Heart left ventricle (tissue), 16 donors: ENCODE data around the gene ARHGAP26. TPM values are rescaled to one million over a fixed set of nuclear protein-coding genes. Genes with fewer than 3 reads are reported as not detected.
A peak's percentile ranks its signal among the peaks of the same experiment; 100 is the strongest.

Source experiments
- ATAC-seq, 4 donors: fragments of 200-7000 bp; cut with Tn5 transposase; one replicate each; pipeline ENCODE4 v1.9.1; 2020 to 2022; ENCODE audit warnings: moderate library complexity in 4 of 4, mild to moderate bottlenecking in 3 of 4, moderate number of reproducible peaks in 1 of 4
- DNase-seq, 5 donors: peaks; one replicate each; pipeline ENCODE4 v3.0.0-alpha.2; 2020
- H3K27ac ChIP-seq, 12 donors: fragments of 200-600 bp; sonication (generic) in 4 of 12; one replicate each; pipeline versions ENCODE4 v1.5.0 to v1.8.0; 2016 to 2022; ENCODE audit warnings: mild to moderate bottlenecking in 2 of 12
- H3K27me3 ChIP-seq, 9 donors: fragments of 200-600 bp; sonication (generic) in 2 of 9; one replicate each; pipeline versions ENCODE4 v1.5.1 to v1.8.0; 2016 to 2022; ENCODE audit warnings: mild to moderate bottlenecking in 3 of 9
- H3K36me3 ChIP-seq, 9 donors: fragments of 200-600 bp; sonication (generic) in 2 of 9; one replicate each; pipeline versions ENCODE4 v1.5.0 to v1.8.0; 2018 to 2022; ENCODE audit warnings: mild to moderate bottlenecking in 2 of 9
- H3K4me1 ChIP-seq, 12 donors: fragments of 200-600 bp; sonication (generic) in 4 of 12; one replicate each; pipeline versions ENCODE4 v1.5.0 to v1.8.0; 2016 to 2022; ENCODE audit warnings: mild to moderate bottlenecking in 3 of 12
- H3K4me3 ChIP-seq, 12 donors: fragments of 200-600 bp; sonication (generic) in 4 of 12; one replicate each; pipeline versions ENCODE4 v1.5.0 to v1.8.0; 2017 to 2022; ENCODE audit warnings: mild to moderate bottlenecking in 9 of 12, moderate library complexity in 4 of 12
- H3K9me3 ChIP-seq, 12 donors: fragments of 200-600 bp; sonication (generic) in 4 of 12; one replicate each; pipeline versions ENCODE4 v1.5.0 to v1.8.0; 2016 to 2022; ENCODE audit warnings: mild to moderate bottlenecking in 1 of 12
- POLR2A ChIP-seq, 2 donors: fragments of 450-650 bp; IDR thresholded peaks; one replicate each; pipeline ENCODE4 v1.6.1; 2017; ENCODE audit warnings: antibody characterized with exemption in 2 of 2, mild to moderate bottlenecking in 2 of 2, moderate library complexity in 2 of 2
- WGBS, 4 donors: extraction: QIAGEN DNeasy Blood & Tissue Kit in 2 of 4; methylation state at CpG; one replicate each; pipeline versions ENCODE4 v1.1.5 to v1.1.7; 2013 to 2018; 5-methylcytosine and 5-hydroxymethylcytosine counted together
- intact Hi-C, 10 donors: fragments of 100-400 bp; cut with DNase I; formaldehyde crosslinking; loops; one replicate each; pipeline versions ENCODE4 v1.11.1 to v1.14.2; 2022
- polyA plus RNA-seq, 2 donors: library from polyadenylated mRNA; stranded (reverse); fragments of 200-250 nt; gene quantifications; one replicate each; pipeline ENCODE4 v1.2.3, GENCODE V29; 2013
- total RNA-seq, 9 donors: library from RNA; depleted of rRNA in 2 of 9; stranded (reverse); fragments of >200 nt in 2 of 9; fragmentation: NEBNext Ultra II Directional in 3 of 9; extraction: Animal tissue kit (Norgen Biotek cat#: 25700) in 3 of 9; gene quantifications; one replicate each; pipeline versions ENCODE4 v1.1.0 to v1.2.4, GENCODE V29; 2016 to 2023
- TF ChIP-seq, protein P1 (sequence below), 12 donors: fragments of 200-600 bp; sonication (generic) in 4 of 12; IDR thresholded peaks; one replicate each; pipeline versions ENCODE4 v1.5.0 to v1.8.0; 2018 to 2022; ENCODE audit warnings: antibody characterized with exemption in 12 of 12, mild to moderate bottlenecking in 5 of 12
- donor health status: ischemic (EF 13 %, LVEDD 7.1; RV severe dilation, severe dysfunction).
- donor health status: healthy with polysubstance abuse.
- donor health status: DM: no; HTN: yes; CAD: no.
- donor health status: DM: no; HTN: no; CAD: no.
- donor health status: ischemic (EF 25% LVEDD 6.9; RV normal size, moderate dysfunction).
- donor health status: ischemic (EF 25% LVEDD 5.7; RV mildly dilated, moderate dysfunction).
- donor health status: healthy.
- donor health status: DM: yes; HTN: yes; CAD: no.
- donor health status: ischemic (EF 35%, LVEDD 5.7; RV mildly dilated, moderate dysfunction).
- donor health status: nonischemic (EF 11% LVEDD 7.7; RV severe dilation, severe dysfunction).
- donor health status: DM: yes; HTN: yes; CAD: no.
- donor health status: PGD.
- donor health status: ischemic (EF 29% LVEDD 5.4; RV normal size, mild dysfunction).
- donor health status: nonischemic (EF 23%, LVEDD 6.1; RV moderate dilation, normal function).

ARHGAP26 gene
- total and polyA plus RNA-seq, 11 donors: 11.9 to 52.1 (median 33.7) TPM

DNA sequence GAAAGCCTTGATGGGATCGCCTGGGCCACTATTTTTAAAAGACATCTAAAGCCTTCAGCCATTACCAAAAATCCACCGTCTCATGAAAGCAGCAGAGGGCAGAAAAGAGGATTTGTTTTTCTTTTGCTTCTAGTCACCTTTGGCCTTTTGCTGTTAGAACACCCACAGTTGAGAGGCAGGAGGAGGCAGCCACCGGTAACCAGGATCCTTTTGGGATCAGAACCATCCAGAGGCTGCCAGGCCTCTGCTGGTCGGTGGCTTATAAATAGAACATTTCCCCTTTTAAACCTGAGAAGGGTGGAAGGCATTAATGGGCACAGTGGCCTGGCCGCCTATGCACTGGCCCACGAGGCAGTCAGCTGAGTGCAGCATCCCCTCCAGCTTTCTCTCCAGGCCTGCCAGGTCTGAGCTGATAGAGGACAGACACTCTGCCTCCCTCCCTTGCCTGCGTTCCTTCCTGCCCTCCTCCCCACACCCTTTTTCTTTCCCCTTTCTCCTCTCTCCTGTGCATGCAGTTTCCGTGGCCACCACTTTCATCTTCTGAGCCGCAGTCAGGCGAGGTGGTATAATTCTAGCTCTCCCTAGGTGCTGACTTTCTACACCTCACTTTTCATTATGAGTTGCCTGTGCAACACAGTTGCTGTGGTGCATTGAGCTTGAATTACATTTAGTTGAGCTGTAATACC, 253.4 kb downstream of the ARHGAP26 start:
- ATAC-seq: peak; percentile 95 to 97 (median 96)

DNA sequence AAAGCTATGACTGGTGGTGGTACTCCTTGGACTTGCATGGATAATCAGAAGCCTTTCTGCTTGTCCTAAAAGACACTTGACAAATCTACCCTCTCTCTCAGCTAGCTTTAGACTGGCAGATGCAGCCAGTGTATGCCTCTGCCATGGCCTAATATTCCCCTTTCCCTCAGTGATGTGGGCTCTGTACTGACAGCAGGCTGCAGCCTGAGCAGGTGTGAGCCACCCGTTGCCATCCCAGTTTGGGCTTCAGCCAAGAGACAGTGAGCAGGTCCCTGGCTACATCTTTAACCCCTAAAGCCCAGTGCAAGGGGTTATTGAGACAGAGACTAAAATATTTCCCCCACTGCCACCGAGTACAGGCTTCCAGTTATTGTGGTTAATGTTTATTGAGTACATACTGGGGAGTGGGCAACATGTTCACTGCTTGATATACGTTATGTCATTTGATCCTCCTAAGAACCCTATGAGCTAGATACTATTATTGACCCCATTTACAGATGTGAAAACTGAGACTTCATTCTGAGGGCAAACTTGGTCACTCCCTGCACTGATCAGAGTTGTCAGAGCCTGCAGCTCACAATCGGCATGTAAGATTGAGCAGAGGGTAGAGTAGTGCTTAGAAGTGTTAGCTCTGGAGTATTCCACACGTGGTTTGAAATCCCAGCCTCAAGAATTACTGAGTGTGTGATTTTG, 254.2 kb downstream of the ARHGAP26 start:
- WGBS, 4 donors: 71 to 81% (median 78%) methylated on average over 5 of the region's 5 CpGs
- TF ChIP-seq, protein P1, sequence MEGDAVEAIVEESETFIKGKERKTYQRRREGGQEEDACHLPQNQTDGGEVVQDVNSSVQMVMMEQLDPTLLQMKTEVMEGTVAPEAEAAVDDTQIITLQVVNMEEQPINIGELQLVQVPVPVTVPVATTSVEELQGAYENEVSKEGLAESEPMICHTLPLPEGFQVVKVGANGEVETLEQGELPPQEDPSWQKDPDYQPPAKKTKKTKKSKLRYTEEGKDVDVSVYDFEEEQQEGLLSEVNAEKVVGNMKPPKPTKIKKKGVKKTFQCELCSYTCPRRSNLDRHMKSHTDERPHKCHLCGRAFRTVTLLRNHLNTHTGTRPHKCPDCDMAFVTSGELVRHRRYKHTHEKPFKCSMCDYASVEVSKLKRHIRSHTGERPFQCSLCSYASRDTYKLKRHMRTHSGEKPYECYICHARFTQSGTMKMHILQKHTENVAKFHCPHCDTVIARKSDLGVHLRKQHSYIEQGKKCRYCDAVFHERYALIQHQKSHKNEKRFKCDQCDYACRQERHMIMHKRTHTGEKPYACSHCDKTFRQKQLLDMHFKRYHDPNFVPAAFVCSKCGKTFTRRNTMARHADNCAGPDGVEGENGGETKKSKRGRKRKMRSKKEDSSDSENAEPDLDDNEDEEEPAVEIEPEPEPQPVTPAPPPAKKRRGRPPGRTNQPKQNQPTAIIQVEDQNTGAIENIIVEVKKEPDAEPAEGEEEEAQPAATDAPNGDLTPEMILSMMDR (IDR thresholded peaks at IDR 0.05): no peak
- TF ChIP-seq POLR2A (IDR thresholded peaks at IDR 0.05): no peak
- peak in 1 of 4 donors; percentile 26 for ATAC-seq
- intact Hi-C loops: loop anchor here in 4 of 10 donors (5.0 to 10.0 kb wide), 4 partner anchors 38 to 803 kb away; partner anchors contain the start of gene NR3C1 (in 2 of the 4)
- peak overlapping the region in 11 of 12 donors; percentile 54 to 83 (median 66) for H3K27ac ChIP-seq
- H3K27me3 ChIP-seq: no peaks in the 10 kb centered on the region
- H3K9me3 ChIP-seq: no peaks in the 10 kb centered on the region
- DNase-seq: no peak
- H3K36me3 ChIP-seq: peaks cover 0 to 12% (median 0%) of the 10 kb centered on the region in 9 donors
- peaks cover 0 to 50% (median 23%) of the 10 kb centered on the region in 12 donors for H3K4me1 ChIP-seq
- H3K4me3 ChIP-seq: no peak overlapping the region

More for the DNA sequence above, 253.4 kb downstream of the ARHGAP26 start:
- Histone ChIP-seq H3K9me3 (no peaks in the 10 kb centered on the region), H3K27ac (peak overlapping the region; percentile 34 to 83 (median 66)), H3K4me3 (no peak overlapping the region), H3K4me1 (peaks cover 0 to 51% (median 24%) of the 10 kb centered on the region in 12 donors), H3K27me3 (no peaks in the 10 kb centered on the region), H3K36me3 (peaks cover 0 to 12% (median 0%) of the 10 kb centered on the region in 9 donors)
- TF ChIP-seq, protein P1 (IDR thresholded peaks at IDR 0.05): peak in 3 of 12 donors; percentile 11 to 30 (median 15)
- no peak for TF ChIP-seq POLR2A (IDR thresholded peaks at IDR 0.05)
- 30 to 35% (median 34%) methylated on average over 10 of the region's 10 CpGs for WGBS, 4 donors
- intact Hi-C loops: loop anchor here in 5 of 10 donors (2.0 to 10.0 kb wide), 5 partner anchors 39 to 804 kb away; partner anchors contain the start of gene NR3C1 (in 2 of the 5)
- DNase-seq: peak; percentile 63 to 89 (median 80)

DNA sequence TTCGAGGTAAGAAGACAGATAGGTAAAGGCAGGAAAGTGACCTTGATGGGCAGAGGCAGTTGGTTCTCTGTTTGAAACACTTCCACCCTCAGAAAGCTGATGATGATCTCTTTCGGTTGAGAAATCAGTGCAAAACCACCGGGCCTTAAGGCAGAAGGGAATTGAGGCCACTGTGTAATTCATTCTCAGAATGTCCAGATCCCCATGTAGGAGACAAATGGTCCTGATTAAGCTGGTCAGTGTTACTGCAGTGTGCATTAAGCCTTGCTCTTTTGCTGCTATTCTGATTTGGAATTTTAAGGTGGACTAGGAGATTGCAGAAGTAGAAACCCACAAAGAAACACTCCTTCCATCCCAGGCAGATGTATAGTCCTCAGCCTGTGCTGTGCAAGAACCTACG, 255.2 kb downstream of the ARHGAP26 start:
- ATAC-seq: no peak
- DNase-seq: no peak
- peak overlapping the region in 9 of 12 donors; percentile 14 to 83 (median 32) for H3K27ac ChIP-seq
- 47 to 57% (median 53%) methylated on average over 4 of the region's 4 CpGs for WGBS, 4 donors
- H3K4me1 ChIP-seq: peaks cover 0 to 45% (median 22%) of the 10 kb centered on the region in 12 donors
- intact Hi-C loops: loop anchor here in 1 of 10 donors (10.0 kb wide), 1 partner anchor 649 kb away; no protein-coding TSS in a partner anchor
- H3K4me3 ChIP-seq: no peak overlapping the region
- no peaks in the 10 kb centered on the region for H3K27me3 ChIP-seq
- H3K9me3 ChIP-seq: no peaks in the 10 kb centered on the region
- H3K36me3 ChIP-seq: peaks cover 0 to 6% (median 0%) of the 10 kb centered on the region in 9 donors
- TF ChIP-seq, protein P1 (IDR thresholded peaks at IDR 0.05): no peak
- TF ChIP-seq POLR2A (IDR thresholded peaks at IDR 0.05): no peak

DNA sequence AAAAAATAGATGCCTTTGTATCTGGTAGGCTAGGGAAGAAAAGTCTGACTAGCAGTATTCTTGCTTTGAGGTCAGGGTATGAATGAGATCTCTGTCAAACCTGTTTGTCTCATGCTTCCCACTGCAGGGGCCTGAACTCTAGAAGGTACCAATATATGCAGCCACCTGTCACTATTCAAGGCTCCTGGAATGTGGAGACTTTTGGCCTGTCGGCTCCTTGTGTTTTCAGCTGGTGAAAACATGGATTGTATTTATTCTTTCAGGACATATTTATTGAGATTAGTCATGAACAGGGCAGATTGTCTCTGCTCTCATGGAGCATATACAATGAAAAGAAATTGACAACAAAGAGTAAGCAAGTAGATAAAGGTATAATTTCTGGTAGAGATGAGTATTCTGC, 255.8 kb downstream of the ARHGAP26 start:
- TF ChIP-seq, protein P1 (IDR thresholded peaks at IDR 0.05): no peak
- TF ChIP-seq POLR2A (IDR thresholded peaks at IDR 0.05): no peak
- intact Hi-C loops: loop anchor here in 1 of 10 donors (10.0 kb wide), 1 partner anchor 649 kb away; no protein-coding TSS in a partner anchor
- Histone ChIP-seq H3K27ac (peak overlapping the region in 3 of 12 donors; percentile 66 to 83 (median 78)), H3K4me1 (peaks cover 0 to 45% (median 22%) of the 10 kb centered on the region in 12 donors), H3K27me3 (no peaks in the 10 kb centered on the region), H3K4me3 (no peak overlapping the region), H3K9me3 (no peaks in the 10 kb centered on the region), H3K36me3 (peaks cover 0 to 7% (median 0%) of the 10 kb centered on the region in 9 donors)
- 75 to 85% (median 81%) methylated on average over 1 of the region's 1 CpG for WGBS, 4 donors
- no peak for DNase-seq
- ATAC-seq: no peak
